Measurements from ENCODE around the gene DCC.

DCC gene

DNA sequence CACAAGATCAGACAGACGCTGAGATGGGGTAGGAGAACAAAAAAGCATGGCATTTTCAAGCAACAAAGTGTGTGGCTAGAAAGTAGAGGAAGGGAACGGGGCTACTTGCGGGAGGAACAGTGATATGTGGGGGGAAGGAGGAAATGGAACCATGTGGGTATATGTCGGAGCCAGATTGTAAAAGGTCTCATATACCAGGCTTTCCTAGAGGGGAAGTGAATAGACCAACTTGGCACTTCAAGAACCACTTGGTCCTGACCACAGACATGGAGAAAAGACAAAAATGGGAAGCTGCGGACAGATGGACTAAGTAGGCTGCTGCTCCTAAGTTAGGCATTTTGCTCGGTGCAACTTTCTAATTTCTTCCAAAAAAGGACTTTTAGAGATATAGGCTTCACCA is 196.0 kb downstream of the DCC start:
- no peaks in the 10 kb centered on the region for H3K27me3 Mint-ChIP-seq (ENCODE audit: low read depth)
- no peak overlapping the region for H3K4me3 Mint-ChIP-seq
- no peak overlapping the region for H3K27ac Mint-ChIP-seq
- H3K4me1 Mint-ChIP-seq (ENCODE audit: low read depth) = no peaks in the 10 kb centered on the region
- H3K9me3 Mint-ChIP-seq = no peaks in the 10 kb centered on the region
- H3K36me3 Mint-ChIP-seq (ENCODE audit: low read depth) = no peaks in the 10 kb centered on the region

DNA sequence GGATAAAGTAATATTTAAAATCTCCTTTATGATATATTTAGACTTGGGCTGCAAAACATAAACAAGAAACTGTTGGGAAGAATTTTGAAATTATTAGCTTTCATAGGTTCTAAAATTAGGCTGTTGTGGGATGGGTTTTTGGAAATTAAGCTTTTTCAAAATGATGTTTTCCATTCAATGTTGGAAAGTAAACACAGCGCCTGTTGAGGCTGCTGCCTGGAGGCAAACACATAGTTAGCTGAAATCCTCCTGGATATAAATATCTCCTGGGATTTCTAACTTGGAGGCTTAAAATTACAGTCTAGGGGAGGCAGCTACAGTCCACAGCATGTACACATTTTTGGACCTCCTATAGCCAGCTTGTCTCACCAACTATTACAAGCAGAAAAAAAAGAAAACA is 197.3 kb downstream of the DCC start:
- Mint-ChIP-seq H3K9me3 (no peaks in the 10 kb centered on the region), H3K27ac (no peak overlapping the region), H3K36me3 (ENCODE audit: low read depth) (no peaks in the 10 kb centered on the region), H3K4me1 (ENCODE audit: low read depth) (no peaks in the 10 kb centered on the region), H3K4me3 (no peak overlapping the region), H3K27me3 (ENCODE audit: low read depth) (no peaks in the 10 kb centered on the region)

DNA sequence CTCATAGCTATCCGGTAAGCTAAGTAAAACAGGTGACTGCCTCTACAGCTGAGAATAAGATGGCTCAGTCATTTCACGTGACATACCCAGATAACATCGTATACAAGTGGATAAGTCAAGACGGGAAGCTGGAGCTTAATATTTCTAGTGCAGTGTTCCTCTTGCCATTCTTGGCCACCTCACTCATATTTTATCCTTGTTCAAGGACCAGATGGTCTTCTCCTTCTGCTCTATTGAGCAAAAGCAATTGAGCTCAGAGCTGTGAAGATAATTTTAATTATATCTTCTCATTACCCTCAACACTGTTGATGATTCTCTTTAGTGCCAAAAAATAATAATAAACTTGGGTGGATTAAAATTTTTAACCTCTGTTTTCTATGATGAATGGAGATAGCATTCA is 201.1 kb downstream of the DCC start:
- H3K27ac Mint-ChIP-seq = no peak overlapping the region
- no peaks in the 10 kb centered on the region for H3K27me3 Mint-ChIP-seq (ENCODE audit: low read depth)
- no peak overlapping the region for H3K4me3 Mint-ChIP-seq
- no peaks in the 10 kb centered on the region for H3K4me1 Mint-ChIP-seq (ENCODE audit: low read depth)
- H3K9me3 Mint-ChIP-seq = no peaks in the 10 kb centered on the region
- H3K36me3 Mint-ChIP-seq (ENCODE audit: low read depth) = no peaks in the 10 kb centered on the region

GRCh38 chr18:52544086-52544485 is 204.1 kb downstream of the DCC start:
- Mint-ChIP-seq H3K36me3 (ENCODE audit: low read depth) (no peaks in the 10 kb centered on the region), H3K4me1 (ENCODE audit: low read depth) (no peaks in the 10 kb centered on the region)

DNA sequence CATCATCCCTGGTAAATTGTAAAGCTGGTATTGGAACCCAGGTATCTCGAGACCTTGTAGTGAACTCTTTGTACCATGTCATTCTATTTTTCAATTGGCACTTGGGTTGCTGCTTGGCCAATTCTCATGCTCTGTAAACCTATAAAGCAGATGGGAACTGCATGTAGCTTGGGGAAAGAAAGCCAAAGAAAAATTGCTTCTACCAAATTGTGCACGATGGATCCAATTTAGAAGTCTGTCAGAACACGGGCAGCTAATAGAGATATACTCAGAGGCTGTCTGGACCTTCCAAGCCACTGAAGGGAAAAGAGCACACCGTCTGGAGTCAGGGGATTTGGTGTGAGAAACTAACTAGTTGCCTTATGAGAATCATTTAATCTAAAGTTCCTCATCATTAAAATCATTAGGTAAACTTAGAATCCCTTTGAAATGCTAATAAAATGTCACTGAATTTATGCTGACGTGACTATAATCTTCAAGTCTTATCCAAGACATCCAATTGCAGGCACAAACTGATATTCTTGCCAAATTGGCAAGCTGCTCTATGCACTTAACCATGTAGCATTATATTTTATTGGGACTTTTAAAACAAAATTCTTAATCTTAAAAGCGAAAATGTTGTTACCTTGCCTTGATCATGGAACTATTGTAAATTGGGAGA is 206.8 kb downstream of the DCC start:
- Mint-ChIP-seq H3K4me1 (ENCODE audit: low read depth) (no peaks in the 10 kb centered on the region), H3K27me3 (ENCODE audit: low read depth) (no peaks in the 10 kb centered on the region), H3K36me3 (ENCODE audit: low read depth) (no peaks in the 10 kb centered on the region), H3K9me3 (no peaks in the 10 kb centered on the region), H3K4me3 (no peak overlapping the region), H3K27ac (no peak overlapping the region)

More at GRCh38 chr18:52544086-52544485, 204.1 kb downstream of the DCC start:
- H3K27me3 Mint-ChIP-seq (ENCODE audit: low read depth) = no peaks in the 10 kb centered on the region
- H3K4me3 Mint-ChIP-seq = no peak overlapping the region
- no peaks in the 10 kb centered on the region for H3K9me3 Mint-ChIP-seq
- no peak overlapping the region for H3K27ac Mint-ChIP-seq

- Mint-ChIP-seq H3K4me3 (no peak overlapping the region), H3K27me3 (ENCODE audit: low read depth) (no peaks in the 10 kb centered on the region), H3K9me3 (no peaks in the 10 kb centered on the region), H3K27ac (no peak overlapping the region), H3K36me3 (ENCODE audit: low read depth) (no peaks in the 10 kb centered on the region), H3K4me1 (ENCODE audit: low read depth) (no peaks in the 10 kb centered on the region)
Observed at GRCh38 chr18:52553441-52553840, 213.4 kb downstream of the DCC start.

GRCh38 chr18:52554180-52554579 is 214.2 kb downstream of the DCC start:
- H3K4me1 Mint-ChIP-seq (ENCODE audit: low read depth) = no peaks in the 10 kb centered on the region
- H3K27me3 Mint-ChIP-seq (ENCODE audit: low read depth) = no peaks in the 10 kb centered on the region
- H3K9me3 Mint-ChIP-seq = no peaks in the 10 kb centered on the region
- no peaks in the 10 kb centered on the region for H3K36me3 Mint-ChIP-seq (ENCODE audit: low read depth)
- H3K4me3 Mint-ChIP-seq = no peak overlapping the region
- no peak overlapping the region for H3K27ac Mint-ChIP-seq

- Mint-ChIP-seq H3K27me3 (ENCODE audit: low read depth) (no peaks in the 10 kb centered on the region), H3K4me3 (no peak overlapping the region), H3K36me3 (ENCODE audit: low read depth) (no peaks in the 10 kb centered on the region), H3K4me1 (ENCODE audit: low read depth) (no peaks in the 10 kb centered on the region), H3K27ac (no peak overlapping the region), H3K9me3 (no peaks in the 10 kb centered on the region)
Observed at GRCh38 chr18:52567360-52567759, 227.4 kb downstream of the DCC start.

DNA sequence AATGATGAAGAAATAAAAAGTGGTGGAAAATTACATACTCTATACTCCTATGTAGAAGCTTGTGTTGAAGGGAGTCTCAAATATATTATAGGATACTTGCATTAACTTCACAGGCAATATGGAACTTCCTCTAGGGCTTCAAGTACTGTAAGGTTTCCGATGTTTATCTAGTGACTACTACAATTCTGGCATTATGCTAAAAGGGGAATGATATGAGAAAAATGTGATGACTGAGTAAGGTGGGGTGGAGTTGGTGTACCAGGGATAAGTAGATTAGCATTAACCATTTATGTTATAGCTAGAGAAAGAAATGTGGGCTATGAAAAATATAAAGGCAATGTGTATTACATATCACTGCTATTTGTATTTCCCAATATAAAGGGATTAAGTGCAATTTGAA is 229.5 kb downstream of the DCC start:
- H3K27ac Mint-ChIP-seq = no peak overlapping the region
- H3K4me3 Mint-ChIP-seq = no peak overlapping the region
- H3K27me3 Mint-ChIP-seq (ENCODE audit: low read depth) = no peaks in the 10 kb centered on the region
- H3K4me1 Mint-ChIP-seq (ENCODE audit: low read depth) = no peaks in the 10 kb centered on the region
- H3K9me3 Mint-ChIP-seq = no peaks in the 10 kb centered on the region
- no peaks in the 10 kb centered on the region for H3K36me3 Mint-ChIP-seq (ENCODE audit: low read depth)

DNA sequence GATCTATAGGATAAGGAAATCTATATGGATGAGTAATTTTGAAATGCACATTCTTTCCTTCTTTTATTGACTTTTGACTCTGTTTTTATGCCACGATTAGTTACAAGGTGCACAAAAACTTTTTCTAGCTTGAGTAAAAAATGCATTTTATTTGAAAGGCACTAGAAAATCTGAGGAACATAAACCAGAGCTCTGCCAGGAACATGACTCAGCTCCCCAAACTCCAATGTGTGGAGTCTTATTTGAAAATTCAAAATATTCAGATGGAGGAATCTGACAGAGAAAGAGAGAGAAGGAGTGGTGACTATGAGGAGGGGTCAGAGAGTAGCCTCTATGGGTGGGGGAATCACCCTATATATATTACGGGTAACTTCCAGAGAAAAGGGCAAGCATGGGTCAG is 231.0 kb downstream of the DCC start:
- no peak overlapping the region for H3K27ac Mint-ChIP-seq

DNA sequence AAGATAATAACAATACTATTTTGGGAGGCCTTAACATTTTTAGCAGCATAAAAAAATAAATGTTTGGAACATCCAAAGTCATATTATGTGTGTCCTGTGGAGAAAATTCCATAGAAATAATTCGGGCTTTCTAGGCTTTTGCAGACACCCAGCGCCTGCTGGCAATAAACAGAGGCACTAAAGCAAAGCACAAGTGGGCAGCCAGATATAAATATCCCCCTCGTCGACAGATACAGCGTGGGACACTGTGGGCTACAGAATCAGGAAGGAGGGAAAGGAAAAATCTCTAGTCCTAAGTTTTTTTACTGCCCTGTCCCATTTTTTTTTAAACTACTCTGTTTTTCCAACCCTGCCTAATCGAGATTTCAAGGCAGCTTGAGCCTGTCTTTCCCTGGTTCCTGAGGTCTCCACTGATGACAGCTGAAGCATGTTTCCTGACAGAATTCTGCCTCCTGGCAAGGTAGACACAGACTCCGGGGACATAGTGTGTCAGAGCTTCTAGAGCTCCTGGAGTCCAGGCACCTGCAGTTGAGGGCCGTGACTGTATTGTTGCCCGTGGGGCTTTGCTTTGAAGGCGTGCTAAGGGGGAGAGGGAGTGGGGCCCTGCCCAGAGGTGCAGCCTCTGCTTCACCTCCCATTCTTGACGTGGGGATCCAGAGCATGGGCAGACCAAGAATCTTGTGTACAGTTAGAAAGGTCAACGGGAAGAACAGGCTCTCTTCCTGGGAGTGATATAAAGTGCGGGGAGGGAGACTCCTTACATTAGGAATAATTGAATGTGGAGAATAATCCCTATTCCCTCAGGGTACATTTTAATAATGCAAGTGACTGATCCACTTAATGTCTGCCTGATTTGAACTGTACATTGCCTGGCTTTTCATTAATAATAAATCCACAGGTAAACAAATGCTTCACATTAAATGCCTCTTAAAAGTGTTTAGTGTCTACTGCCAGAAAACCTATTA is 232.3 kb downstream of the DCC start:
- H3K4me1 Mint-ChIP-seq (ENCODE audit: low read depth) = no peaks in the 10 kb centered on the region
- no peaks in the 10 kb centered on the region for H3K27me3 Mint-ChIP-seq (ENCODE audit: low read depth)
- no peaks in the 10 kb centered on the region for H3K36me3 Mint-ChIP-seq (ENCODE audit: low read depth)
- H3K4me3 Mint-ChIP-seq = no peak overlapping the region
- H3K9me3 Mint-ChIP-seq = no peaks in the 10 kb centered on the region
- no peak overlapping the region for H3K27ac Mint-ChIP-seq

More for the DNA sequence above, 231.0 kb downstream of the DCC start:
- no peaks in the 10 kb centered on the region for H3K36me3 Mint-ChIP-seq (ENCODE audit: low read depth)
- no peaks in the 10 kb centered on the region for H3K27me3 Mint-ChIP-seq (ENCODE audit: low read depth)
- H3K4me1 Mint-ChIP-seq (ENCODE audit: low read depth) = no peaks in the 10 kb centered on the region
- H3K4me3 Mint-ChIP-seq = no peak overlapping the region
- no peaks in the 10 kb centered on the region for H3K9me3 Mint-ChIP-seq

DNA sequence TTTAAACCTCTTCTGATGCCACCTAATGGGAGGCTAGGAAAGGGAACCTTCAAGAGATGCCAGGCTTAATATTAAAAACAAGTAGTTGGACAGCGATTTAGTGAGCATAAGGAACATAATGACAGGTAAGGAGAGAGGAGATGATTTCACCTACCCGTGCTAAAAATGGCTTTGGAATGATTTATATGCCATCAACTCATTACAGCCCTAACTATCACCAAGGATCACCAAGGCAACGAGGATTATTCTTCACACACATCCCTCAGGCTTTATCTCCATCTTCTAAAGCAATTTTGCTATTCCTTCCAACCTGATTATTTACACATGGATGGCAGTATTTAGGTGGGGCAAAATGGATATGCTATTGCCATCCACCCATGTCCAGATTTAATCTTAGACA is 237.8 kb downstream of the DCC start:
- Mint-ChIP-seq H3K27me3 (ENCODE audit: low read depth) (no peaks in the 10 kb centered on the region), H3K4me3 (no peak overlapping the region), H3K36me3 (ENCODE audit: low read depth) (no peaks in the 10 kb centered on the region), H3K4me1 (ENCODE audit: low read depth) (no peaks in the 10 kb centered on the region), H3K9me3 (peaks cover 7% of the 10 kb centered on the region), H3K27ac (no peak overlapping the region)

- H3K36me3 Mint-ChIP-seq (ENCODE audit: low read depth) = no peaks in the 10 kb centered on the region
- no peak overlapping the region for H3K27ac Mint-ChIP-seq
- H3K4me1 Mint-ChIP-seq (ENCODE audit: low read depth) = no peaks in the 10 kb centered on the region
- H3K9me3 Mint-ChIP-seq = peaks cover 19% of the 10 kb centered on the region
- no peaks in the 10 kb centered on the region for H3K27me3 Mint-ChIP-seq (ENCODE audit: low read depth)
- no peak overlapping the region for H3K4me3 Mint-ChIP-seq
Observed at GRCh38 chr18:52582061-52582460, 242.1 kb downstream of the DCC start.

DNA sequence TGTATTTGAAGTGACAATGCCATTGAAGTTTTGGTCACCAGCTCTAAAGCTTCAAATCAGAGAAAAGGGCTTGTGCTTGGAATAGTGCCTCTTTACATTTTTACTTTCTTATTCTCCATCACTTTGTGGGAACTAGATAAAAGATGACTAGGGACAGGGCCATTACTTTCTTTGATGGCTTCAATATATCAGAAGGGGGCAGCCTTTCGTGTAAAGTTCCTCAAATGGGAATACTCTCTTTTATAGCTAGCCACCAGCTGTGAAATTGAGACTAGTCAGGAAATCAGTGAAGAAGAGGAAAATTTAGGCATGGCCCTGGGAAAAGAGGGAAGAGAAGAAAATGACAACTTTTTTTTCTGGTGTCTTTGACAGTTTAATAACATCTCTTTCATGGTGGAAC is 242.5 kb downstream of the DCC start:
- Mint-ChIP-seq H3K9me3 (peaks cover 18% of the 10 kb centered on the region), H3K27ac (no peak overlapping the region), H3K36me3 (ENCODE audit: low read depth) (no peaks in the 10 kb centered on the region), H3K4me1 (ENCODE audit: low read depth) (no peaks in the 10 kb centered on the region), H3K27me3 (ENCODE audit: low read depth) (no peaks in the 10 kb centered on the region), H3K4me3 (no peak overlapping the region)

- Mint-ChIP-seq H3K4me3 (no peak overlapping the region), H3K4me1 (ENCODE audit: low read depth) (no peaks in the 10 kb centered on the region), H3K9me3 (peaks cover 9% of the 10 kb centered on the region), H3K36me3 (ENCODE audit: low read depth) (no peaks in the 10 kb centered on the region), H3K27me3 (ENCODE audit: low read depth) (no peaks in the 10 kb centered on the region), H3K27ac (no peak overlapping the region)
Observed at GRCh38 chr18:52588931-52589330, 248.9 kb downstream of the DCC start.

All from T-helper 1 cell treated with Interleukin-12 subunit alpha and Interleukin-12 subunit beta and Interleukin-4 antibody, amounts not matched to agents 30 μg/mL and 1 μg/mL, for 36 hours (primary cell).